Measurements from ENCODE around the gene UBR2. TPM values are rescaled to one million over a fixed set of nuclear protein-coding genes. Genes with fewer than 3 reads are reported as not detected.

The UBR2 gene
- total and polyA plus RNA-seq, 2 of the 13 experiments (the other 11 are each of a cell fraction or from before 2014, with no cell fraction given): 17.6 to 29.3 TPM

DNA sequence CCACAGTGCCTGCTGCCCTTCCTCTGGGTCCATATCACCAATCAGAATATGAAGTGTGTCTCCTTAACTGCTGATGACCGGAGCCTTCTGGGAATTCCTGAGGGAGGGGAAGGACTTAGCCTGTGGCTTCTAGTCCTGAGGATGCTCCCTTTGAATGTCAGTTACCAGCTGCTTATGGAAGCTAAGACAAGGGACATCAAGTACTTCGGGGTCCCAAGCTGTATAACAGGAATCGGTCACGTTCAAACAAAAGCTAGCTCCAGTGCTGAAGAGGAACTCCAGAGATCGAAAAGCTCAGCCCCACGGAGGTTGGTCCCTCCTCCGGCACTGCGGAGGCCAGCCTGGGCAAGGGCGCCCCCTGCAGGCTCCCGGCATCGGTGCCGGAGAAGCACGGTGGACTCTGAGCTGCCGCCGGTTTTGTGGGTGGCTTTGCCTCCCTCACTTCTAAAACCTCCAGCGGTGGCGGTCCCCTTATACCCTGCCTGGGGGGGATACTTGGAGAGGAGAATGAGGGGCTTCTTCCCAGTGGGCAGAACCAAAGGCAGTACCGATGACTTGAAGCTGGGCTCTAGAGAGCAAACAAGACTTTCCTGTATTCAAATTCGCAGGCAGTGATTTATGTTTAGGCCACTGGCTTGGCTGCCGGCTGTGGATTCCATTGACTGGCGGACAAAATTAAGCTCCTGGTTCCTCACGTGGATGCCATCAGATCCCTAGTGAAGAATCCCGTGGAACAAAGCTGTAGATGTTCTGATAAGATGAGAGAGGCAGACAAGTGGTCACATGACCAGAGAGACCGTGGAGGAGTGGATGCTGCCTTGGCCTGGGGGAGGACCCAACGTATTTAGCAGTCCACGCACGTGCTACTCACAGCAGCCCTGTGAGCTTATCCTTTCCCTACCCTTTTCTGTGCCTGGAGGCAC is 16.2 kb upstream of the UBR2 start (continued):
- TF ChIP-seq HMGXB4 (CRISPR knock-in tag; IDR thresholded peaks at IDR 0.05; ENCODE audit: borderline replicate concordance in 1 of 2, low read depth in 1 of 2) (peak; percentile 92 to 93), SUZ12 (IDR thresholded peaks at IDR 0.05; ENCODE audit: low read depth, low read length) (no peak), SNRNP70 (IDR thresholded peaks at IDR 0.05; ENCODE audit: low read depth, low read length) (no peak), TSC22D2 (CRISPR knock-in tag; IDR thresholded peaks at IDR 0.05; ENCODE audit: borderline replicate concordance) (no peak), CSRNP1 (CRISPR knock-in tag; IDR thresholded peaks at IDR 0.05) (no peak), ARNT2 (CRISPR knock-in tag; IDR thresholded peaks at IDR 0.05; ENCODE audit: low read depth) (no peak; the same call in 1 of the 2 replicates), HOXA5 (CRISPR knock-in tag; IDR thresholded peaks at IDR 0.05) (no peak), POLR2AphosphoS5 (IDR thresholded peaks at IDR 0.05; ENCODE audit: low read depth, low read length) (no peak), ZNF501 (CRISPR knock-in tag; IDR thresholded peaks at IDR 0.05) (peak; percentile 83), SRSF9 (IDR thresholded peaks at IDR 0.05; ENCODE audit: borderline replicate concordance, insufficient read depth, low read depth, low read length, poor library complexity, severe bottlenecking) (no peak), ZNF781 (CRISPR knock-in tag; IDR thresholded peaks at IDR 0.05; ENCODE audit: borderline replicate concordance, not compliant biosample characterization) (no peak), ZNF557 (CRISPR knock-in tag; IDR thresholded peaks at IDR 0.05) (no peak), SATB2 (CRISPR knock-in tag; IDR thresholded peaks at IDR 0.05) (no peak), PLRG1 (conservative IDR thresholded peaks at IDR 0.05) (no peak), ZBTB20 (CRISPR knock-in tag; IDR thresholded peaks at IDR 0.05; ENCODE audit: borderline replicate concordance, low read depth) (0 out of 2 replicates have a peak, but pooled peaks have one; percentile 25), RXRB (CRISPR knock-in tag; IDR thresholded peaks at IDR 0.05; ENCODE audit: borderline replicate concordance) (peak; percentile 67), ATF7-NPFF (CRISPR knock-in tag; IDR thresholded peaks at IDR 0.05; ENCODE audit: low read depth) (0 out of 2 replicates have a peak, but pooled peaks have one; percentile 39), ZNF670 (CRISPR knock-in tag; IDR thresholded peaks at IDR 0.05; ENCODE audit: borderline replicate concordance) (no peak), SOX13 (IDR thresholded peaks at IDR 0.05) (no peak), SOX13 (CRISPR knock-in tag; conservative IDR thresholded peaks at IDR 0.05 in 1 of 2, IDR thresholded peaks at IDR 0.05 in 1 of 2) (no peak; a peak in 1 of 4 replicates), ZNF589 (CRISPR knock-in tag; conservative IDR thresholded peaks at IDR 0.05) (no peak), GATAD2A (CRISPR knock-in tag; IDR thresholded peaks at IDR 0.05) (peak; percentile 34; the same call in 1 of the 2 replicates), PPARG (CRISPR knock-in tag; conservative IDR thresholded peaks at IDR 0.05) (no peak), PAF1 (CRISPR knock-in tag; IDR thresholded peaks at IDR 0.05) (no peak), ZNF792 (CRISPR knock-in tag; IDR thresholded peaks at IDR 0.05) (peak; percentile 74), SALL1 (CRISPR knock-in tag; IDR thresholded peaks at IDR 0.05) (peak; percentile 65), GLI4 (CRISPR knock-in tag; IDR thresholded peaks at IDR 0.05; ENCODE audit: borderline replicate concordance) (no peak), ZNF780A (CRISPR knock-in tag; IDR thresholded peaks at IDR 0.05) (no peak)
